ENCODE results near the gene ADGRF5.

Gene ADGRF5

GRCh38 chr6:46926481-46926880 is 4.7 kb upstream of the ADGRF5 start:
- H3K36me3 Mint-ChIP-seq (ENCODE audit: low read depth), result no peaks in the 10 kb centered on the region
- H3K27ac Mint-ChIP-seq, result no peak overlapping the region
- H3K27me3 Mint-ChIP-seq (ENCODE audit: low read depth), result no peaks in the 10 kb centered on the region
- TF ChIP-seq CTCF (IDR thresholded peaks at IDR 0.05; ENCODE audit: unreplicated experiment in 3 of 3), result no peak
- H3K4me3 Mint-ChIP-seq, result no peak overlapping the region
- H3K9me3 Mint-ChIP-seq, result peaks cover 4% of the 10 kb centered on the region
- no peaks in the 10 kb centered on the region for H3K4me1 Mint-ChIP-seq

- no peaks in the 10 kb centered on the region for H3K27me3 Mint-ChIP-seq (ENCODE audit: low read depth)
- H3K4me1 Mint-ChIP-seq, result no peaks in the 10 kb centered on the region
- peaks cover 4% of the 10 kb centered on the region for H3K9me3 Mint-ChIP-seq
- TF ChIP-seq CTCF (IDR thresholded peaks at IDR 0.05; ENCODE audit: unreplicated experiment in 3 of 3), result no peak
- H3K4me3 Mint-ChIP-seq, result no peak overlapping the region
- H3K27ac Mint-ChIP-seq, result no peak overlapping the region
- no peaks in the 10 kb centered on the region for H3K36me3 Mint-ChIP-seq (ENCODE audit: low read depth)
These were observed 4.0 kb upstream of the ADGRF5 start for GRCh38 chr6:46925563-46926253.

GRCh38 chr6:46923476-46923875 is 1.7 kb upstream of the ADGRF5 start:
- Mint-ChIP-seq H3K36me3 (ENCODE audit: low read depth) (no peaks in the 10 kb centered on the region), H3K4me3 (no peak overlapping the region), H3K27me3 (ENCODE audit: low read depth) (no peaks in the 10 kb centered on the region), H3K27ac (no peak overlapping the region), H3K9me3 (peaks cover 4% of the 10 kb centered on the region), H3K4me1 (no peaks in the 10 kb centered on the region)
- TF ChIP-seq CTCF (IDR thresholded peaks at IDR 0.05; ENCODE audit: unreplicated experiment in 3 of 3), result no peak

GRCh38 chr6:46921059-46921458 is 679 bp downstream of the ADGRF5 start:
- H3K4me3 Mint-ChIP-seq, result no peak overlapping the region
- H3K36me3 Mint-ChIP-seq (ENCODE audit: low read depth), result no peaks in the 10 kb centered on the region
- H3K27ac Mint-ChIP-seq, result no peak overlapping the region
- H3K27me3 Mint-ChIP-seq (ENCODE audit: low read depth), result no peaks in the 10 kb centered on the region
- H3K4me1 Mint-ChIP-seq, result peaks cover 5% of the 10 kb centered on the region
- H3K9me3 Mint-ChIP-seq, result peaks cover 4% of the 10 kb centered on the region
- no peak for TF ChIP-seq CTCF (IDR thresholded peaks at IDR 0.05; ENCODE audit: unreplicated experiment in 3 of 3)

GRCh38 chr6:46918806-46919205 is 2.9 kb downstream of the ADGRF5 start:
- Mint-ChIP-seq H3K27me3 (ENCODE audit: low read depth) (no peaks in the 10 kb centered on the region), H3K4me1 (peaks cover 10% of the 10 kb centered on the region), H3K36me3 (ENCODE audit: low read depth) (no peaks in the 10 kb centered on the region), H3K4me3 (no peak overlapping the region), H3K9me3 (no peaks in the 10 kb centered on the region), H3K27ac (no peak overlapping the region)
- TF ChIP-seq CTCF (IDR thresholded peaks at IDR 0.05; ENCODE audit: unreplicated experiment in 3 of 3), result no peak

GRCh38 chr6:46917002-46917545 is 4.7 kb downstream of the ADGRF5 start:
- no peak for TF ChIP-seq CTCF (IDR thresholded peaks at IDR 0.05; ENCODE audit: unreplicated experiment in 3 of 3)
- H3K4me1 Mint-ChIP-seq, result peaks cover 10% of the 10 kb centered on the region
- H3K27ac Mint-ChIP-seq, result no peak overlapping the region
- H3K9me3 Mint-ChIP-seq, result no peaks in the 10 kb centered on the region
- no peak overlapping the region for H3K4me3 Mint-ChIP-seq
- no peaks in the 10 kb centered on the region for H3K27me3 Mint-ChIP-seq (ENCODE audit: low read depth)
- H3K36me3 Mint-ChIP-seq (ENCODE audit: low read depth), result no peaks in the 10 kb centered on the region
